HepG2 (cell line): Measurements from ENCODE around the gene KCNJ6.

ENCODE experiments used
- CHD2 ChIP-seq: IDR thresholded peaks from 2 replicates; pipeline ENCODE4 v1.6.1; 2011; ENCODE audit warnings: low read depth, low read length, improper control_type of control experiment
- CTCF ChIP-seq: sonication (generic); formaldehyde crosslinking; IDR thresholded peaks from 2 replicates; pipeline ENCODE4 v1.5.0; 2020; ENCODE audit warnings: mild to moderate bottlenecking, missing genetic modification reagents, moderate library complexity
- EP300 ChIP-seq, 3 experiments: sonication (generic) in 1 of 3; formaldehyde crosslinking in 1 of 3; IDR thresholded peaks; 2 replicates each; pipeline versions ENCODE4 v1.5.1 to v1.6.1; 2011 to 2020; ENCODE audit warnings: low read depth in 2 of 3, low read length in 2 of 3, borderline replicate concordance in 1 of 3, improper control_type of control experiment in 1 of 3, mild to moderate bottlenecking in 1 of 3, missing genetic modification reagents in 1 of 3, moderate library complexity in 1 of 3
- KMT2A ChIP-seq: sonication (generic); formaldehyde crosslinking; IDR thresholded peaks from 2 replicates; pipeline ENCODE4 v1.4.0; 2020; ENCODE audit warnings: missing genetic modification reagents
- NFE2 ChIP-seq: sonication (generic); formaldehyde crosslinking; IDR thresholded peaks from 2 replicates; pipeline ENCODE4 v1.4.0; 2020; ENCODE audit warnings: missing genetic modification reagents
- RAD21 ChIP-seq: fragments of 450-650 bp; formaldehyde crosslinking; IDR thresholded peaks from 2 replicates; pipeline ENCODE4 v1.5.0; 2020; ENCODE audit warnings: mild to moderate bottlenecking
- ZFX ChIP-seq: sonication (generic); formaldehyde crosslinking; IDR thresholded peaks from 2 replicates; pipeline ENCODE4 v1.4.0; 2020; ENCODE audit warnings: mild to moderate bottlenecking, low read depth, missing genetic modification reagents, moderate library complexity
- TF ChIP-seq, protein P1 (sequence below): sonication (generic); formaldehyde crosslinking; IDR thresholded peaks from 2 replicates; pipeline ENCODE4 v1.8.1; 2023; ENCODE audit warnings: missing genetic modification reagents, inconsistent platforms, borderline replicate concordance
- TF ChIP-seq, protein P2 (sequence below): sonication (generic); formaldehyde crosslinking; IDR thresholded peaks from 2 replicates; pipeline ENCODE4 v1.5.1; 2020; ENCODE audit warnings: missing genetic modification reagents, mild to moderate bottlenecking, borderline replicate concordance
- TF ChIP-seq, protein P3 (sequence below): sonication (generic); formaldehyde crosslinking; IDR thresholded peaks from 2 replicates; pipeline ENCODE4 v1.8.0; 2022; ENCODE audit warnings: mild to moderate bottlenecking, missing genetic modification reagents
- TF ChIP-seq, protein P4 (sequence below): sonication (generic); formaldehyde crosslinking; IDR thresholded peaks from 2 replicates; pipeline ENCODE4 v1.5.0; 2020; ENCODE audit warnings: mild to moderate bottlenecking, missing genetic modification reagents
- TF ChIP-seq, protein P5 (sequence below): sonication (generic); formaldehyde crosslinking; IDR thresholded peaks from 2 replicates; pipeline ENCODE4 v1.4.0; 2020; ENCODE audit warnings: mild to moderate bottlenecking, missing genetic modification reagents

GRCh38 chr21:37686991-37687810 is 229.1 kb downstream of the KCNJ6 start:
- TF ChIP-seq, protein P1, sequence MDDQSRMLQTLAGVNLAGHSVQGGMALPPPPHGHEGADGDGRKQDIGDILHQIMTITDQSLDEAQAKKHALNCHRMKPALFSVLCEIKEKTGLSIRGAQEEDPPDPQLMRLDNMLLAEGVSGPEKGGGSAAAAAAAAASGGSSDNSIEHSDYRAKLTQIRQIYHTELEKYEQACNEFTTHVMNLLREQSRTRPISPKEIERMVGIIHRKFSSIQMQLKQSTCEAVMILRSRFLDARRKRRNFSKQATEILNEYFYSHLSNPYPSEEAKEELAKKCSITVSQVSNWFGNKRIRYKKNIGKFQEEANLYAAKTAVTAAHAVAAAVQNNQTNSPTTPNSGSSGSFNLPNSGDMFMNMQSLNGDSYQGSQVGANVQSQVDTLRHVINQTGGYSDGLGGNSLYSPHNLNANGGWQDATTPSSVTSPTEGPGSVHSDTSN (CRISPR knock-in tag), result no peak
- TF ChIP-seq EP300 (IDR thresholded peaks at IDR 0.05; ENCODE audit: low read depth in 2 of 2, low read length in 2 of 2) (no peak), EP300 (CRISPR knock-in tag; IDR thresholded peaks at IDR 0.05; ENCODE audit: borderline replicate concordance) (no peak), CTCF (CRISPR knock-in tag) (no peak), RAD21 (CRISPR knock-in tag) (no peak), CHD2 (no peak), ZFX (no peak), KMT2A (CRISPR knock-in tag) (no peak), NFE2 (CRISPR knock-in tag) (no peak)
- TF ChIP-seq, protein P2, sequence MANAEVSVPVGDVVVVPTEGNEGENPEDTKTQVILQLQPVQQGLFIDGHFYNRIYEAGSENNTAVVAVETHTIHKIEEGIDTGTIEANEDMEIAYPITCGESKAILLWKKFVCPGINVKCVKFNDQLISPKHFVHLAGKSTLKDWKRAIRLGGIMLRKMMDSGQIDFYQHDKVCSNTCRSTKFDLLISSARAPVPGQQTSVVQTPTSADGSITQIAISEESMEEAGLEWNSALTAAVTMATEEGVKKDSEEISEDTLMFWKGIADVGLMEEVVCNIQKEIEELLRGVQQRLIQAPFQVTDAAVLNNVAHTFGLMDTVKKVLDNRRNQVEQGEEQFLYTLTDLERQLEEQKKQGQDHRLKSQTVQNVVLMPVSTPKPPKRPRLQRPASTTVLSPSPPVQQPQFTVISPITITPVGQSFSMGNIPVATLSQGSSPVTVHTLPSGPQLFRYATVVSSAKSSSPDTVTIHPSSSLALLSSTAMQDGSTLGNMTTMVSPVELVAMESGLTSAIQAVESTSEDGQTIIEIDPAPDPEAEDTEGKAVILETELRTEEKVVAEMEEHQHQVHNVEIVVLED (CRISPR knock-in tag), result no peak
- TF ChIP-seq, protein P3, sequence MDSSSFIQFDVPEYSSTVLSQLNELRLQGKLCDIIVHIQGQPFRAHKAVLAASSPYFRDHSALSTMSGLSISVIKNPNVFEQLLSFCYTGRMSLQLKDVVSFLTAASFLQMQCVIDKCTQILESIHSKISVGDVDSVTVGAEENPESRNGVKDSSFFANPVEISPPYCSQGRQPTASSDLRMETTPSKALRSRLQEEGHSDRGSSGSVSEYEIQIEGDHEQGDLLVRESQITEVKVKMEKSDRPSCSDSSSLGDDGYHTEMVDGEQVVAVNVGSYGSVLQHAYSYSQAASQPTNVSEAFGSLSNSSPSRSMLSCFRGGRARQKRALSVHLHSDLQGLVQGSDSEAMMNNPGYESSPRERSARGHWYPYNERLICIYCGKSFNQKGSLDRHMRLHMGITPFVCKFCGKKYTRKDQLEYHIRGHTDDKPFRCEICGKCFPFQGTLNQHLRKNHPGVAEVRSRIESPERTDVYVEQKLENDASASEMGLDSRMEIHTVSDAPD, result no peak
- TF ChIP-seq, protein P4, sequence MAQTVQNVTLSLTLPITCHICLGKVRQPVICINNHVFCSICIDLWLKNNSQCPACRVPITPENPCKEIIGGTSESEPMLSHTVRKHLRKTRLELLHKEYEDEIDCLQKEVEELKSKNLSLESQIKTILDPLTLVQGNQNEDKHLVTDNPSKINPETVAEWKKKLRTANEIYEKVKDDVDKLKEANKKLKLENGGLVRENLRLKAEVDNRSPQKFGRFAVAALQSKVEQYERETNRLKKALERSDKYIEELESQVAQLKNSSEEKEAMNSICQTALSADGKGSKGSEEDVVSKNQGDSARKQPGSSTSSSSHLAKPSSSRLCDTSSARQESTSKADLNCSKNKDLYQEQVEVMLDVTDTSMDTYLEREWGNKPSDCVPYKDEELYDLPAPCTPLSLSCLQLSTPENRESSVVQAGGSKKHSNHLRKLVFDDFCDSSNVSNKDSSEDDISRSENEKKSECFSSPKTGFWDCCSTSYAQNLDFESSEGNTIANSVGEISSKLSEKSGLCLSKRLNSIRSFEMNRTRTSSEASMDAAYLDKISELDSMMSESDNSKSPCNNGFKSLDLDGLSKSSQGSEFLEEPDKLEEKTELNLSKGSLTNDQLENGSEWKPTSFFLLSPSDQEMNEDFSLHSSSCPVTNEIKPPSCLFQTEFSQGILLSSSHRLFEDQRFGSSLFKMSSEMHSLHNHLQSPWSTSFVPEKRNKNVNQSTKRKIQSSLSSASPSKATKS (CRISPR knock-in tag), result no peak
- TF ChIP-seq, protein P5, sequence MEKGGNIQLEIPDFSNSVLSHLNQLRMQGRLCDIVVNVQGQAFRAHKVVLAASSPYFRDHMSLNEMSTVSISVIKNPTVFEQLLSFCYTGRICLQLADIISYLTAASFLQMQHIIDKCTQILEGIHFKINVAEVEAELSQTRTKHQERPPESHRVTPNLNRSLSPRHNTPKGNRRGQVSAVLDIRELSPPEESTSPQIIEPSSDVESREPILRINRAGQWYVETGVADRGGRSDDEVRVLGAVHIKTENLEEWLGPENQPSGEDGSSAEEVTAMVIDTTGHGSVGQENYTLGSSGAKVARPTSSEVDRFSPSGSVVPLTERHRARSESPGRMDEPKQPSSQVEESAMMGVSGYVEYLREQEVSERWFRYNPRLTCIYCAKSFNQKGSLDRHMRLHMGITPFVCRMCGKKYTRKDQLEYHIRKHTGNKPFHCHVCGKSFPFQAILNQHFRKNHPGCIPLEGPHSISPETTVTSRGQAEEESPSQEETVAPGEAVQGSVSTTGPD, result no peak
